ENCODE results near the gene GTF3C5. TPM values are rescaled to one million over a fixed set of nuclear protein-coding genes. Genes with fewer than 3 reads are reported as not detected.

The GTF3C5 gene
- total and polyA plus RNA-seq, 9 donors: 32.3 to 71.6 (median 52.2) TPM

- 29 to 46% (median 39%) methylated on average over 6 of the region's 6 CpGs for WGBS, 3 donors
- Histone ChIP-seq H3K27ac (no peak overlapping the region), H3K9me3 (no peaks in the 10 kb centered on the region), H3K4me1 (ENCODE audit: insufficient read depth) (peaks cover 2% of the 10 kb centered on the region), H3K36me3 (no peaks in the 10 kb centered on the region), H3K4me3 (no peak overlapping the region), H3K27me3 (no peaks in the 10 kb centered on the region)
- no peak for DNase-seq
- TF ChIP-seq CTCF (IDR thresholded peaks at IDR 0.05) (no peak), POLR2A (IDR thresholded peaks at IDR 0.05) (no peak), EP300 (IDR thresholded peaks at IDR 0.05) (no peak)
- intact Hi-C loops (cut with DNase I): no loop called here
Observed at GRCh38 chr9:133050142-133050541, 19.3 kb downstream of the GTF3C5 start.

- Histone ChIP-seq H3K27me3 (no peaks in the 10 kb centered on the region), H3K27ac (no peak overlapping the region), H3K36me3 (no peaks in the 10 kb centered on the region), H3K4me1 (ENCODE audit: insufficient read depth) (peaks cover 2% of the 10 kb centered on the region), H3K9me3 (no peaks in the 10 kb centered on the region), H3K4me3 (no peak overlapping the region)
- no peak for DNase-seq
- 40 to 63% (median 55%) methylated on average over 10 of the region's 10 CpGs for WGBS, 3 donors
- intact Hi-C loops (cut with DNase I): no loop called here
- TF ChIP-seq EP300 (IDR thresholded peaks at IDR 0.05): no peak
- TF ChIP-seq POLR2A (IDR thresholded peaks at IDR 0.05): no peak
- TF ChIP-seq CTCF (IDR thresholded peaks at IDR 0.05): no peak
Observed at GRCh38 chr9:133050781-133051180, 20.0 kb downstream of the GTF3C5 start.

GRCh38 chr9:133051281-133051900, 20.6 kb downstream of the GTF3C5 start:
- Histone ChIP-seq H3K27ac (no peak overlapping the region), H3K4me1 (ENCODE audit: insufficient read depth) (peaks cover 2% of the 10 kb centered on the region), H3K36me3 (no peaks in the 10 kb centered on the region), H3K9me3 (no peaks in the 10 kb centered on the region), H3K4me3 (no peak overlapping the region), H3K27me3 (no peaks in the 10 kb centered on the region)
- intact Hi-C loops (cut with DNase I): no loop called here
- no peak for DNase-seq
- TF ChIP-seq CTCF (IDR thresholded peaks at IDR 0.05) (no peak), EP300 (IDR thresholded peaks at IDR 0.05) (no peak), POLR2A (IDR thresholded peaks at IDR 0.05) (no peak)
- 71 to 88% (median 84%) methylated on average over 20 of the region's 20 CpGs for WGBS, 3 donors

- no peak overlapping the region for H3K4me3 ChIP-seq
- no peaks in the 10 kb centered on the region for H3K9me3 ChIP-seq
- peaks cover 2% of the 10 kb centered on the region for H3K4me1 ChIP-seq (ENCODE audit: insufficient read depth)
- intact Hi-C loops (cut with DNase I): no loop called here
- no peak for DNase-seq
- H3K36me3 ChIP-seq: no peaks in the 10 kb centered on the region
- H3K27ac ChIP-seq: no peak overlapping the region
- TF ChIP-seq CTCF (IDR thresholded peaks at IDR 0.05) (no peak), POLR2A (IDR thresholded peaks at IDR 0.05) (no peak), EP300 (IDR thresholded peaks at IDR 0.05) (no peak)
- no peaks in the 10 kb centered on the region for H3K27me3 ChIP-seq
- WGBS, 3 donors: 46 to 72% (median 63%) methylated on average over 8 to 9 of the region's 9 CpGs
Observed at GRCh38 chr9:133051966-133052539, 21.3 kb downstream of the GTF3C5 start.

All from ovary (tissue), 9 donors.